NCI-H1105 (cell line): Measurements from ENCODE around the gene GRIN2D.
A peak's percentile ranks its signal among the peaks of the same experiment; 100 is the strongest.

Source experiments
- DNase-seq: peaks from one replicate; lab custom pipeline; 2025; lab: John Stamatoyannopoulos, UW

Gene GRIN2D

DNA sequence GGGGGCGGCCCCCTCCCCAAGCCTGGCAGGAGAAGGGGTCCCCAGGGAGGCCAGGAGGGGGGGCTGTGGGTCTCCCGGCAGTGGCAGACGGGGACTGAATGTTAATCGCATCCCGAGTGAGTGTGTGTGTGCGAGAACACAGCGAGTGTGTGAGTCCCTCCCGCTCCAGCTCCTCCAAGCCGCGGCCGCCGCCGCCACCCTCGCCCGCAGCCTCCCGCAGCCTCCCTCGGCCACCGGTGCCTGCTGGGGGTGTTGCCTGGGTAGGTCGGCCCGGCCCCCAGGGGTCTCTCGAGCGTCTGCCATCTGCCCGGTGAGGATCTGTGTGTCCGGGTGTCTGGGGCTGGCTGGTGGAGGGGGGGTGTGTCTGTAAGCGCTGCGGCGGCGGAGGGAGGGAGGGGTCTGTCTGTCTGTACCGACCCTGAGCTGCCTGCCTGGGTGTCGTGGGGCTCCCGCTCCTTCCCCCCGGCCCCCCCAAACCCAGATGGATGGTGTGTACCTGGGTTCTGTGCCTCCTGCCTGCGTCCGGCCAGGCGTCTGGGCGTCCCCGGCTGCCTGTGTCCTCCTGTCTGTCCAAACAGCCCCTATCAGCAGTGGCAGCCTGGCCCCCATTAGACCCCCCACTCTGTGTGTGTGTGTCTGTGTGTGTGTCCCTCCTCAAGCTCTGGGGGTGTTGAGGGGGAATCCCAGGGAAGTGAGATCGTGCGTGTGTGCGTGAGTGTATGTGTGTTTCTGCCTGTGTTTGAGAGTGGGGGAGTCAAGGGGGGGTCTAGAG, at the start of gene GRIN2D:
Gene GRIN2D (plus strand): TSS at position 110 of the 772 bp plus-strand sequence. CDS start 4,725 bp downstream, outside the sequence.
- no peak for DNase-seq

DNA sequence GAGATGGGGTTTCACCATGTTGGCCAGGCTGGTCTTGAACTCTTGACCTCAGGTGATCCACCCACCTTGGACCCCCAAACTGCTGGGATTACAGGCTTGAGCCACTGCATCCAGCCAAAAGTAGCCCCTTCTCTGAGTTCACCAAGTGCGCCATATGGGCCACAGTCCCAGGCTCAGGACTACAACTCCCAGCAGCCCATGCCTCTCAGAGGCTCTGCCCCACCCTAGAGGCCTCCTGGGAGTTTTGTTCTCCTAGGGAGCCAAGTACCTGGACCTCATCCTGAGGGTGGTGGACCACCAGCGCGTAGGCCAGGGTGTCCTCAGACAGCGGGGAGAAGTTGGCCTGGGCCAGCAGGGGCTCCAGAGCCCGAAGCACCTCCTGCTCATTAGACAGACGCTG, 48.6 kb upstream of the GRIN2D start:
- no peak for DNase-seq

DNA sequence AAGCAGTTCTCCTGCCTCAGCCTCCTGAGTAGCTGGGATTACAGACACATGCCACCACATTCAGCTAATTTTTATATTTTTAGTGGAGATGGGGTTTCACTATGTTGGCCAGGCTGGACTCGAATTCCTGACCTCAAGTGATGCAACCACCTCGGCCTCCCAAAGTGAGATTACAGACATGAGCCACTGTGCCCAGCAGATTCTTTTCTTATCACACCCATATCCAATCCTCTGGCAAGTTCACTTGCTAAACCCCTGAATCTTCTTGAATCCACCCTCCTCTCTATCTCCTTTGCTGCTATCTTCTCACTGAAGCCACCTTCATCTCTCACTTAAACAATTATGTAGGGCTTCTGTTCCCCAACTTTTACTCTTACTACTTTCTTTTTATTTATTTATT, 47.3 kb upstream of the GRIN2D start:
- DNase-seq: no peak

DNA sequence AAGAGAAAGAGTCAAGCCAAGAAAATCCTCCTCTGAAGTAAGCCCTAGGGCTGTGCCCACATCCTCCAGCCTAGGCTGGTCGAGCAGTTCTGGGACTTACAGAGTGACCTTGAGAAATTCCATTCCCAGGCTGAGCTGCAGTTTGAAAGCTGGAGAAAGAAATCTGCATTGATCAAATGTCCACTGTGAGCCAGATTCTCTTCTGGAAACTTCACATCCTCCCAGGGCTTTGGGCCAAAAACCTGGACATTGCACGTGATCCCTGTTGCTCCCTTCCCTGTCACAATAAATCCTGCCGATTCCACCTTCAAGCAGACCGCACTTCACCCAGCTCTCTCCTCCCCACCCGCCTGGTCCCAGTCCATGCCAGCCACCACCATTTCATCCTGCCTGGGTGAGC, 45.4 kb upstream of the GRIN2D start:
- DNase-seq: no peak

DNA sequence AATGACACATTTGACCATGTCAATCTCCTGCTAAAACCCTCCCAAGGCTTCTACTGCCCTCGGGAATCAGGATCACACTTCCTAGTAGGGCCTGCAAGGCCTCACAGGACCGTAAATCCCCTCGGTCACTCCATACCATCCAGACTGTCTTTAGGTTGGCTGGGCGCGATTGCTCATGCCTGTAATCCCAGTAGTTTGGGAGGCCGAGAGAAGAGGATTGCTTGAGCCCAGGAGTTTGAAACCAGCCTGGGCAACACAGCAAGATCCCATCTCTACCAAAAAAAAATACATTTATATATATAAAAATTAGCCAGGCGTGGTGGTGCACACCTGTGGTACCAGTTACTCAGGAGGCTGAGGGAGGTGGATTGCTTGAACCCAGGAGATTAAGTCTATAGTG, 44.7 kb upstream of the GRIN2D start:
- DNase-seq: no peak

DNA sequence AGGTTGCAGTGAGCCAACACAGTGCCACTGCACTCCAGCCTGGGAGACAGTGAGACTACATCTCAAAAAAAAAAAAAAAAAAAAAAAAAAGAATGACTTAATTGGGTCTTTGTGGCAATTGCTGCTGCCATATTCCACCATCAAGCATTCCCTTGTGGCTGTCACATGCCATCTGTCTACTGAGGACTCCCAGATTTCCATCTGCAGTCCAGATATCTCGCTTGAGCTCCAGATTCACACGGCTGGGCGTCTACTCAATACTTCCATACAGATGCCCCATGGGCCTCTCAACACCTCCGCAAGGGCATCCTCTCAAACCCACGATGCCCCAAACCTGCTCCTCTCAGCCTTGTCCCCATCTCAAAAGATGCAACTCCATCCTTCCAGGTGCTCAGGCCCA, 42.6 kb upstream of the GRIN2D start:
- DNase-seq: no peak

DNA sequence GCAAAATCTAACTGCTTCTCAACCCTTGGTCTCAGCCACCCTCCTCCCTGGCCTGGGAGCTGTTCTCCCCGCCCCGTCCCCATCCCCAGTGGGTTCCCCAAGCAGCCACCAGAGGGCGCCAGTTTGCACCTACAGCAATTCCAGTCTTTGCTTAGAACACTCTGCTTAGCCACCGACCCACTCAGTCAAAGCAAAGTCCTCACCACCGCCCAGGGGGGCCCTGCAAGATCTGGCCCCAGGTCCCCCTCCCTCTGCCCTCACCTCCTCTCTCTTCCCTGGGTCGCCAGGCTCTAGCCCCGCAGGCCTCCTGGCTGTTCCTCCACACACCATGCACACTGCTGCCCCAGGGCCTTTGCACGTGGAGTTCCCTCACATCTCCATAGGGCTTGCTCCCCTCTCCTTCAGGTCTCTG, 42.1 kb upstream of the GRIN2D start:
- DNase-seq: peak; percentile 41

GRCh38 chr19:48353677-48354076, 39.8 kb upstream of the GRIN2D start:
- no peak for DNase-seq

GRCh38 chr19:48354332-48354992, 39.0 kb upstream of the GRIN2D start:
- no peak for DNase-seq

DNA sequence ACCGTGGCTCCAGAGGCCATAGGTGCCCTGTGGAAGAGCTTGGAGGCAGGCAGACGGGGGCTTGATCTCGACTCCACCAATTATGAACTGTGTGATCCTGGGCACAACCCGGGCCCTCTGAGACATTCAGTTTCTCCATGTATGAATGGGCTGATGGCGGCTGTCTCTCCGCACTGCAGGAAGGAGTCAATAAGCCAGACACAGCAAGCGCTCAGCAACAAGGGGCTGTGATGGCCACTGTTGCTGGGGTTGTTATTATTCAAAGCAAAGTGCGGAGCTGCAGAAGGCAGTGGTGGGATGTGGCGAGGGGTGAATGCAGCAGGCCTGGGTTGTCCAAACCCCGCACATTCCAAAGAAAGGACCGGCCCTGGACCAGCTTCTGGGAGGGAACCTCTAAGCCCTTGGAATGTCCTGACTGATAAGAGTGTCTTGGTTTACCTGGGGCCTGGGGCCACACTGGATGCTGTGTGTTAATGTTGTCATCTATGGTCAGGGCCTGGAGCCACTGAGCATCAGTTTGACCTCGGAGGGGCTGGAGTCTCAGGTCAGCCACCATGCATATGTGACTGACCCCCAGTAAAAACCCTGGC, 38.0 kb upstream of the GRIN2D start:
- no peak for DNase-seq

DNA sequence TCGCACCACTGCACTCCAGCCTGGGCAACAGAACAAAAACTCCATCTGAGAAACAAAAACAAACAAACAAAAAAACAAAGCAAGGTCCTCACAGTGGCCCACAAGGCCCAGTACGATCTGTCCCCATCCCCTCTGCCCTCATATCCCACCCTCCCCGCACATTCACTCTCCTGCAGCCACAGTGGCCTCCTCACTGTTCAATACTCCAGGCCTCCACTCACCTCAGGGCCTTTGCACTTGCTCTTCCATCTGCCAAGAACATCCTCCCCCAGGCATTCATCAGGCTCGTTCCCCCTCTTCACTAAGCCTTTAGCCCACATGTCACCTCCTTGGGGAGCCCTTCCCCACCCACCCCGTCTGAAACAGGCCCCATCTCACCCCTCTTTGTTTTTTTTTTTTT, 34.3 kb upstream of the GRIN2D start:
- no peak for DNase-seq

DNA sequence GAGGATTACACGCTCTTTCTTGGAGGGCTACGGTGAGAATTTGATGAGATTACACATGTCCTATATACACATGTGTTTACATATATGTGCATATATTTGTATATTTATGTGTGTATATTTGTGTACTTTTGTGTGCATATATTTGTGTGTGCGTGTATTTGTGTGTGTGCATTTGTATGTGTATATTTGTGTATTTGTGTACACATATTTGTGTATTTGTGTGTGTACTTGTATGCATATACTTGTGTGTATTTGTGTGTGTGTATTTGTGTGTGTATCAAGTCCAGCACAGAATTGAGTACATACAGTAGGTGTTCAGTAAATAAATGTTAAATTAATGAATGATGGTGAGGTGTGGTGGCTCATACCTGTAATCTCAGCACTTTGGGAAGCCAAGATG, 31.6 kb upstream of the GRIN2D start:
- DNase-seq: no peak

DNA sequence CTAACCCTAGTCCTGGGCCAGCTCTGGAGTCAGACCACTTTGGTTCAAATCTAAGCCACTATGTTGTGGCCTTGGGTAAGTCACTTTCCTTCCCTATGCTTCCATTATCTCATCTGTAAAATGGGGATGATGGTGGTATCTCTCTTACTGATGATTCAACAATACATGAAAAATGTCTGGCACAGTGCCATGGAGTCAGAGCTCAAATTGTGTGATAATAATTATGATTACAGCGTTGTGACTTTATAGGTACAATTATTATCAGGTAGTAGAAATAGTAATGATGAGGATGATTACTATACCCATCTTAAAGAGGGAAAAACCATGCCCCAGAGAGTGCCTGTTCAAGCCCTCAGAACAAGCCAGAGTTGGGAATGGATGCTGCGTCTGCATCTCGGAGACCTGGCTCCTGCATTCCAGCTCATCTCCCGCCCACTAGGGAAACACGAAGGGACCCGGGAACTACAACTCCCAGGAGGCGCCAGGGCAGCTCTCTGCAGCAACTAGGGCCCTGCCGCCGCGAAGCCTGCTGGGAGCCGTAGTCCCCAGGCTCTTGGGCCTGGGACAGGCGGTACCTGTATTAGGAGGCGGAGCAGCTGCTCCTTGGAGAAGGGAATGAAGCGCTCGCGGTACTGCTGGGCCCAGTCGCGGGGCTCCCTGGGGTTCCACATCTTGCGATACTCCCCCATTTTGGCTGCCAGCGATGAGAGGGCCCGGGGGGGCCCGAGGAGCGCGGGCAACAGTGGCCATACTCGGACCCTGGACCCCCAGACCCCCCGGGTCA, 30.6 kb upstream of the GRIN2D start:
- peak; percentile 96 for DNase-seq

GRCh38 chr19:48363500-48363809, 30.0 kb upstream of the GRIN2D start:
- no peak for DNase-seq

GRCh38 chr19:48363810-48364597, 29.5 kb upstream of the GRIN2D start, which contains the start of the genes SYNGR4 and TMEM143:
Gene SYNGR4, plus strand, starts transcription at chr19:48364367. Its CDS starts 1,476 bp downstream, at chr19:48365843.
Gene TMEM143, minus strand, starts transcription at chr19:48363940. Its CDS starts 20 bp downstream, at chr19:48363920.
- DNase-seq: peak; percentile 99

DNA sequence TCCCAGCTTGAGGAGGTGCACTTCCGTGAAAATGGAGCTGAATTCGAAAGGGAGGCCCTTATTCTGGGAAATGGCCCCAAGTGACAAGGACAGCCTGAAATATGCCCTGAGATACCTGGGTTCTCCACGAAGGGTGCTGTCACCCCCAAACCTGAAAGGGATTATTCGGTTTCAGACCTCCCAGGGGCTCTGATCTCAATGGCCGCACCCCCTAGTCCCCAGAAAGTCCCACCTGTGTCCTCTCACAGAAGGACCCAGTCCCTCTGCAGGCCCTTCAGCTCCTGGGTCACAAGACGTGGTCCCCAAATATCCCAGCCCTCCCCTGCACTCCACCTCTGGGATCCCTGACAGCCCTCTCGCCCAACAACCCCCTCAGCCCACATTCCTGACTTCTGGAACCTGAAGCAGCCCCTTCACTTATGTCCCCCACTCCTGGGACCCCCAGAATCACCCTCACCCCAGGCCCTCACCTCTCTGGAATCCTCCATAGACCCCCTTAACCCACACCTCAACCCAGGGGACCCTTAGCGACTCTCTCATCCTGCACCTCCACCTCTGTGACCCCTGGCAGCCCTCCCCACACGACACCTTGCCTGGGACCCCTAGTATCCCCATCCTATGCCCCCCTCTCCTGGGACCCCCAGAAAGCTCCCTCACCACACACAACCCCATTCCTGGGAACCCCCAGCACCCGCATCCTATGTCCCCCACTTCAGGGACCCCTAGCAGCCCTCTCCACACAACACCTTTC, 28.7 kb upstream of the GRIN2D start:
- no peak for DNase-seq

DNA sequence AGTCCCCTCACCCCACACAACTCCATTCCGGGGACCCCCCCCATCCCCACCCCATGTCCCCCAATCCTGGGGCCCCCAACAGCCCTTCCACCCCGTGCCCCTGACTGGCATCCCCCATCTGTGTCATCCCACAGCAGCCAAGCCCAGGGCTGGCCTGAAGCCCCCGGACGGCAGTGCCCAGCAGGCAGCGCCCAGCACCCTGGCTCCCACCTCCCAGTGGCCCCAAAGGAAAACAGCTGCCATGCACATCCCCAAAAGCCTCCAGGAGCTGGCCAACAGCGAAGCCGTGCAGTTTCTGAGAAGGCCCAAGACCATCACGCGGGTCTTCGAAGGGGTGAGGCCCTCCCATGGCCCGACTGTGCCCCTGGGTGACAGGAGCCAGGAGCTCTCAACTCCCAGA, 27.9 kb upstream of the GRIN2D start:
- DNase-seq: no peak

DNA sequence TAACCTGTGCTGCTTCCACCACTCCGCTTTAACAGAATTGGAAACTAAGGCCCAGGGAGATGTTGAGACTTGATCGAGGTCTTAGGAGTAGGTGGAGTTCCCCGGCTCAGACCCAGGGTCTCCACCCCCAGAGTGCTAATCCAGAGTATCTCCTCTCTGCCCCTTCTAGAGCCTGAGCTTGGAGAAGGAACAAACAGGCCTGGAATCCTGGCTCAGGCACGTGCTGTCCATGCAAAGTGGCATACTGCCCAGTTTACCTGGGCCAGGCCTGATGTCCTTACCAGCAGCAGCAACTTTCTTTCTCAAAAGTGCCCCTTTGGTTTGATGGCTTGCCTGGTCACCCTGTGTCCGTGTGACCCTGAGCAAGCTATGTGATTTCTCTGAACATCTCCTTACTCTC, 25.6 kb upstream of the GRIN2D start:
- DNase-seq: no peak

GRCh38 chr19:48368936-48369335, 24.5 kb upstream of the GRIN2D start:
- DNase-seq: no peak

DNA sequence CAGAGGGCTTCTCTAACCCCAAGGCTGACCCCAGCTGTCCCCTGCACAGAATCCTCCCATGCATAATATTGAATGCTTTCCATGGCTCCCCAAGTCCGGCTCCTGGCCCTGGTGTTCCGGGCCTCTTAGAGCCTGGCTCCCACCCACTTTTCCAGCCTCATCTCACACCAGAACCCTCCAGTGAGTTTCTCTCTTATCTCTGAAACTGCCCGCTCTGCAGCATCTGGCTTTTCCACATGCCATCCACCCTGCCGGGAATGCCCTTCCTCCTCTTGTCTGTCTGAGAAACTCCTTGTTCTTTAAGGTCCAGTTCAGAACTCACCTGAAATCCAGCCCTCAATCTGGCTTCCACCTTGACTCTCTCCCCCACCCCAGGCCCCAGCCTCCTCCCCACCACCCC, 22.5 kb upstream of the GRIN2D start:
- DNase-seq: no peak

DNA sequence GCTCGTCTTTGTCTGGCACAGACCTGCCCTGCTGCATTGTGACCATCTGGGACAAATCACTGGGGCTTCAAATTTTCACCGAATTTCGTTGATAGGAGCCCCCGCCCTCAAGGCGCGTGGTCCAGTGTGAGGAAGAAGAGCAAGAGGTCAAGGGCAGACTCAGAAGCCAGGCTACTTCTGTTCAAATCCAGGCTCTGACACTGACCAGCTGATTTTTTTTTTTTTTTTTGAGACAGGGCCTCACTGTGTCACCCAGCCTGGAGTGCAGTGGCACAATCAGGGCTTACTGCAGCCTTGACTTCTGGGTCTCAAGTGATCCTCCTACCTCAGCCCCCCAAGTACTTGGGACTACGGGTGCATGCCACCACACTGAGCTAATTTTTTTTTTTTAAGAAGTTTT, 22.1 kb upstream of the GRIN2D start:
- no peak for DNase-seq
